DMS53 treated with DMSO at 0.1 percent for 48 hours (cell line): ENCODE measurements around the gene FHL1.
"Not testable (repeated sequence)": the region's sequence is repeated elsewhere in the genome, so short reads cannot be mapped to it uniquely, and the experiment has no call there.

Experiments
- DNase-seq: peaks from one replicate; lab custom pipeline; 2025; ENCODE audit not compliant: unreplicated experiment; lab: John Stamatoyannopoulos, UW

Gene FHL1

DNA sequence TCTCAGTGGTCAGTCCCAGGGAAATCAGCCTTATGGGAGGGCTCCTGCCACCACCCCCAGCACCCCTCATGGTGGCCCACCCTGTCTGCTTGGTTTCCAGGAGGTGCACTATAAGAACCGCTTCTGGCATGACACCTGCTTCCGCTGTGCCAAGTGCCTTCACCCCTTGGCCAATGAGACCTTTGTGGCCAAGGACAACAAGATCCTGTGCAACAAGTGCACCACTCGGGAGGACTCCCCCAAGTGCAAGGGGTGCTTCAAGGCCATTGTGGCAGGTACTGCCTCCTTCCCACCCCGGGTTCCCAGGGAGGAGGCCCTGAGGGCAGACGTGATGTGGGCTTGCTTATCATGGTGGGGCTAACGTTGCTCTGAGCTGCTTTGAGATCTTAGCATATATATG, 59.6 kb downstream of the FHL1 start:
- no peak for DNase-seq

DNA sequence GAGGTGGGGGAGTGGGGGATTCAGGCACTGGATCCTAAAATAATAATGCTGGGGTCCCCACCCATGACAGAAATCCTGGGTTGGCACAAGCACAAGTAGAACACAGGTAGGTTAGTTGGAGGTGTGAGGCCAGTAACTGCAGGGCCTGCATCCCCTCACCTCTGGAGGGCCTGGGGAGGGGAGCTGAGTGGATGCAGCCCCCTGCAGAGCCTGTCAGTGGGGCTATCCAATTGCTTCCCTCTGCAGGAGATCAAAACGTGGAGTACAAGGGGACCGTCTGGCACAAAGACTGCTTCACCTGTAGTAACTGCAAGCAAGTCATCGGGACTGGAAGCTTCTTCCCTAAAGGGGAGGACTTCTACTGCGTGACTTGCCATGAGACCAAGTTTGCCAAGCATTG, 60.2 kb downstream of the FHL1 start:
- DNase-seq = no peak

DNA sequence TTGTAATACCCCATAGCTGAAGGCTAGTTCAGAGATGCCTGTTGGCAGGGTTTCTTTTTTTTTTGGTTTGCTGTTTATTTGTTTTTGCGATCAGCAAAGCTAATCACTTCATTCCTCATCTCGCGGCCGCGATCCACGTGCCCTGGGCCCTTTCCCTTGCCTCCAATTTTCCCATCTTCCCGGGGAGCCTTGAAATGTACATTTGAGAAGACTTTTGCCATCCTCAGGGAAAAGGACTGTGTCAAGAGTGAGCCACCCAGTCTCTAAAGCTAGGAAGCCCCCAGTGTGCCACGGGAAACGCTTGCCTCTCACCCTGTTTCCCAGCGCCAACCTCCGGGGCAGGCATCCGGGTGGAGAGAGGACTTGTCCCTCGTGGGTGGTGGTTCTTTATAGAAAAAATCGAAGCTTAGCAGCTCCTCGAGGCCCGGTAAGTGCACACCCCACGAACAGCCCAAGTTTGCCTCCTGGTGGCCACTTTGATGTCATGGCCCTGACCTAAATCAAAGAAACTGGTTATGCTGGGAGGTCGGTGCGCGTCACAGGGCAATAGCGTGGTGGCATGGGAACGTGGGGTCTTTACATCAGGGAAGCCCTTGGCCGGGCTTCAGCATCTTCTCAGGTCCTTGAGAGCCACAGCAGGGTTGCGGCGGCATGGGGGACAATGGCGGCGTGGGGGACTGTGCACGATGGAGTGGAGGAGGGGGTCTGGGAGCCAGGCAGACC, 61.8 kb downstream of the FHL1 start:
- DNase-seq = peak; percentile 54

DNA sequence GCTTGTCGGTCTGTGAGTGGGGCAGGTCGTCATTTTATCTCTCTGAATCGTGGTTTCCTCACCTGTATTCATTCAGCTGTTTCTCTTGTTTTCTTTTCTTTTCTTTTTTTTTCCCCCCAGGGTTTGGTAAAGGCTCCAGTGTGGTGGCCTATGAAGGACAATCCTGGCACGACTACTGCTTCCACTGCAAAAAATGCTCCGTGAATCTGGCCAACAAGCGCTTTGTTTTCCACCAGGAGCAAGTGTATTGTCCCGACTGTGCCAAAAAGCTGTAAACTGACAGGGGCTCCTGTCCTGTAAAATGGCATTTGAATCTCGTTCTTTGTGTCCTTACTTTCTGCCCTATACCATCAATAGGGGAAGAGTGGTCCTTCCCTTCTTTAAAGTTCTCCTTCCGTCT, 62.4 kb downstream of the FHL1 start:
- no peak for DNase-seq

DNA sequence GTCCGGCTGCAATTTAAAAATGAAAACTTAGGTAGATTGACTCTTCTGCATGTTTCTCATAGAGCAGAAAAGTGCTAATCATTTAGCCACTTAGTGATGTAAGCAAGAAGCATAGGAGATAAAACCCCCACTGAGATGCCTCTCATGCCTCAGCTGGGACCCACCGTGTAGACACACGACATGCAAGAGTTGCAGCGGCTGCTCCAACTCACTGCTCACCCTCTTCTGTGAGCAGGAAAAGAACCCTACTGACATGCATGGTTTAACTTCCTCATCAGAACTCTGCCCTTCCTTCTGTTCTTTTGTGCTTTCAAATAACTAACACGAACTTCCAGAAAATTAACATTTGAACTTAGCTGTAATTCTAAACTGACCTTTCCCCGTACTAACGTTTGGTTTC, 62.9 kb downstream of the FHL1 start:
- DNase-seq = no peak

DNA sequence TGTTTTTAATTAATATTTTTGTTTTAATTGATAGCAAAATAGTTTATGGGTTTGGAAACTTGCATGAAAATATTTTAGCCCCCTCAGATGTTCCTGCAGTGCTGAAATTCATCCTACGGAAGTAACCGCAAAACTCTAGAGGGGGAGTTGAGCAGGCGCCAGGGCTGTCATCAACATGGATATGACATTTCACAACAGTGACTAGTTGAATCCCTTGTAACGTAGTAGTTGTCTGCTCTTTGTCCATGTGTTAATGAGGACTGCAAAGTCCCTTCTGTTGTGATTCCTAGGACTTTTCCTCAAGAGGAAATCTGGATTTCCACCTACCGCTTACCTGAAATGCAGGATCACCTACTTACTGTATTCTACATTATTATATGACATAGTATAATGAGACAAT, 63.5 kb downstream of the FHL1 start:
- DNase-seq = no peak

DNA sequence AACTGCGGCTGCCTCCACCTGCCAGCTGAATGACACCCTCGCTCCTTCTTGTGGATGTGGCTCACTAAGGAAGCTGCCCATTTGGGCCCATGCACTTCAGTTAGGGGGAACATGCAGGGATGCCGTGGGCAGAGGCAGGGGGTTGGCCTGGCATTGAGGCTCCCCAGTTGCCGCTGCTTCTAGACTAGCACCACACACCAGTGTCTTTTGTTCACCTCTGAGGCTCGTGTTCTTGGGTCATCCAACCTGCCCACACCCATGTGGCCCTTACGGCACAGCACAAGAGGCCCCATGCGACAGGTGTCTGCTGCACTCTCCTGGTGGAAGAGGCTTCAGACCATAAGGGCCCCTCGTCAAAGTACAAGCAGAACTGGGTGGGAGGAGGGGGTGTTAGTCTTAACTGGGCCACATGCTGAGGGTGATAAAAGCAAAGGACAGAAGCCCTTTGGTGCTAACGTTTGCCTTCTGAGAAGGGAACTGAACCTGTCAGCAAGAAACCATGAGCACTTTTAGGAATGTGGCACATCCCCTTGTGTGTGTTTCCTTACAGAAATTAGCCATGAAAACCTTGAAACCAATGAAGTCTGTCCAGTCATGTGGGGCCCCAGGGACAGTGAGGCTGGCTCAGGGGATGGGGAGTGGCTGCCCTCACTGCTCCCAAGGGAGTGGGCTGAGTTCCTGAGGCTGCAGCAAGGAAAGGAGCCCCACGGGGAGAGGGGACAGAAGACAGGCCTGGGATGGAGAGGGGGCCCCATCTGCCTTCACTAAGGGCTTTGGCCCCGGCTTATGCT, 64.6 kb downstream of the FHL1 start:
- DNase-seq = no peak

DNA sequence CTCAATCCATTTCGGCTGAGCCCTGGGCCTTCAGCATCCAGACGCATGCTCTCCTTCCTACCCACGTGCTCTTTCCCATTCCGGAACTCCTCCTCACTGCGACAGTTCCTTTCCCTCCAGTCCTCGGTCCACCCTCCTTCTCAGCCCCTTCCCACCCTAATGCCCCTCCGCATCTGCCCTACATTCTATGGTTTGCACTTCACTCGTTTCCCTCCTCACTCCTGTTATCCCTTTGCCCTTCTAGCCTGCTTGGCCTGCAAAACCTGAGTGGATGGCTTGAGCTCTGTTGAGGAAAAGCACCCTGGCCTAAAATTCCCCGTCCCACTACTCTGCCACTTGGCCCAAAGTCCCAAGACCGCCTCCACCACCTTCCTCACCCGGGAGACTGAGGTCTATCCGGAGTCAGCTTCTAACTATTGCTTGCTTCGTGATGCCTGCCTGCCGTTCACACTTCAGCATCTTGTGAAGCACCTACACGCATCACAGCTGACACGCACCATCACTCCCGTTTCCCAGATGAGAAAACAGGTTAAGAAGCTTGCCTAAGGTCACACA, 65.3 kb downstream of the FHL1 start:
- no peak for DNase-seq

DNA sequence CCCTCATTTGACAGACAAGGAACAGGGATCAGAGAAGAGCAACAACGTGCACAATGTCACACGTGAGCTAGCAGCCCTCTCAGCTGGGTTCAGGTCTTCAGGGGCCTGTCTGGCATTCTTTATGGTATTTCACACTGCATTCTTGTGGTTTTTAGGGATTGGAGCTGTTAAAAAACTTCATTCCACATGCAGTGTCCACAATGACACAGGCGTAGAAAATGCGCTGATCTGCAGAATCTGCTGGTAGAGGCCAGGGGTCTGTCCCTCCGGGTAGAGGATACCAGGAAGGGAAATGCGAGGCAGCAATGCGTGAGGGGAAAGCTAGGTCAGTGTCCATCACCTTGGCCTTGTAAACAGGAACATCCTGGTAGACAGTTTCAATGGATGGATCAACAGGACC, 67.2 kb downstream of the FHL1 start:
- no peak for DNase-seq

DNA sequence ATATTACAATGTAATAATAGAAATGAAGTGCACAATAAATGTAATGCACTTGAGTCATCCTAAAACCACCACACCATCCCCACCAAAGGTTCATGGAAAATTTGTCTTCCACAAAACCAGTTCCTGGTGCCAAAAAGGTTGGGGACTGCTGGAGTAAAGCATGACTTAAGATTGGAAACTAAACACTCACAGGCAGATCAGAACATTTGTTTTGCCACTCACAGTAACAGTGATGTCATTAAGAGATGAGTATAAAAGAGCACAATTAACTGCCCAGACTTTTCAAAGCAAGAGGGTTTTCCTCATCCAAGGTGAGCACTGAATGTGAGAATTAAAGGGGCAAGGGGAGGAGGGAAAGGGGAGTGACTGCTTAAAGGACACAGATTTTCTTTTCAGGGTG, 68.2 kb downstream of the FHL1 start:
- DNase-seq = no peak

DNA sequence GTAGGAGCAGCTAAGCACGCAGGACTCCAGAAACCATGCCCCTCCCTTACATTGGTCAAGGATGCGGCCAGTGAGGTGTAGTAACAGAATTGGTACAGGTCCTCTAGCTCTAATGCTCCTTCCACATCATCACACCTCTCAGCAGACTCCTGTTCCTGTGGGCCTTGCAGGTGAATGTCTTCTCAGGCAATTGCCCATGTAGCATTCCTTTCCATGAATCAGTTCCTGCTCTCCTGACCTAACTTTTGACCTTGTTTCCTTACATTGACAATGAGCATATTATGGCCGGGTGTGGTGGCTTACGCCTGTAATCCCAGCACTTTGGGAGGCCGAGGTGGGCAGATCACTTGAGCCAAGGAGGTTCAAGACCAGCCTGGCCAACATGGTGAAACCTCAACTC, 72.6 kb downstream of the FHL1 start:
- DNase-seq = no peak

DNA sequence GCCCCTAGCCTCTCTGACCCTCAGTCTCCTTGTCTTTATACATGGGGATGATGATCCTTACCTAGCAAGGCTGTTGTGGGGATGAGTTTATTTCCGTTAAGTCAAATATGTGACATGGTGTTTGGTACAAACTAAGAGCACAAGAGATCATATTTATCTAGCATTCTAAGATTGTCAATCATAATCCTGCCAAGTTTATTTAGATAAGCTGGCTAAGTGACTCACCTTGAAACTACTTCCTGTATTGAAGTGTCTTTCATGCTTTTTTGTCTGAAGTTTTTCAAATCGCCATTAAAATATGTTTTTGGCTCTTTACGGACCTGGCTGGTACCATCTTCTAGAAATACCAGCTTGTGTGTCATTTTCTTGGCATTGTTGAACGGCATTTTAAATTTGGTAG, 73.2 kb downstream of the FHL1 start:
- DNase-seq = peak; percentile 47

DNA sequence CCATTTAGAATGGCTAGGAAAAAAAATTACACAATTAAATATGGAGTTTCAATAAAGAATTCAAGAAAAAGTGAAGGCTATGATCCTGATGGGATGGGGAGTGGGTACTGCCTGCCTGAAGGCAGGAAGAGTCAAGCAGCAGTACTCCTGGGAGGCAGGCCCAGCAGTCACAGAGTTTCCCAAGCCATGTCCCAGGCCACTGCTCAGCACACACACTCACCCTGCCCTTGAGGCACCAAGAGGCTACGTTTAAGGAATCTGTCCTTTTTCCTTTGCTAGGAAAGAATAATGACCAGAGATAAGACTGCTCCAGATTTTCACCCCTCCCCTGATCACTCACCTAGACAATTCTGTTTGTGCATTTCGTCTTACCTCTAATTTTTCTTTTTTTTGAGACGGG, 73.6 kb downstream of the FHL1 start:
- no peak for DNase-seq

DNA sequence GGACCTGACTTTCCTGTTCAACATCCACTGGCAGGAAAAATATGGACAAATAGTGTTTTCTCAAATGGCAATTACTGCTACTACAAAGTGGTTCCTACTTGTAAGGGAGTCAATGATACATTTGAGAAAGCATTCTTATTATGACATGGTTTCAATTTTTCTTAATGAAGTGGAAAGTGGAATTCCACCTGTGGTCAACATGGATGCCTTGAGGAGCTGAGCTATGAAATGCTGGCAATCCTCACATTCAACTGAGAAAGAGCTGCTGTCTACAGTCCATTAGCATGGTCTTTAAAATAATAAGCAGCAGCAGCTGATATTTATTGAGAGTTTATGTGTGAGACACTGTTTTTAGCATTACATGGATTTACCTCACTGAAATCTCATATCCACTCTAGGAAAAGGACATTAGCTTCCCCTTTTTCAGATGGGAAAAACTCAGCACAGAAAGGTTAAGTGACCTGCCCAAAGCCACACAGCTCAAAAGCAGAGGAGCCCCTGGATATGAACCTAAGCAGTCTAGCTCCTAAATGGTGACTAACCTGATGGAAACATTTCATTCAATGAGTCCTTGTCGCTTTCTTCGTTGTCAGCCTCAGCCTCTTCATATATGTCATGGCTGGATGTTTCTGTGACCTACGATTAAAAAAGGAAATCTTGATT, 74.6 kb downstream of the FHL1 start:
- no peak for DNase-seq

DNA sequence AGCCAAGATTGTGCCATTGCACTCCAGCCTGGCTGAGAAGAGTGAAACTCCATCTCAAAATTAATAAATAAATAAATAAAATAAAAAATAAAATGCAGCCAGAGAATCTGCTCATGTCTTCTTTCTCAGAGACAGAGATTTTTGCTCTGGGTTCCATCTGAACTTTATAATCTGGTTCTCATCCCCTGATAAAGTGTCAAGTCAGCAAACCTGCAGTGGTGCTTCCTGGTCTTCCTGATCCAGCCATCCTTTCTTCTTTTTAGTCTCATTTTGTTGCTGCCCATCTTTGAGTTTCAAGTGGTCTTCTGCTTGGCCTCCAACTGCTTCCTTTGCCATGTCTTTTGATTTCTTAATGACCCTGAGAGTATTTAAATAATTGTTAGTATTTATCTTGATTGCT, 79.7 kb downstream of the FHL1 start:
- DNase-seq = no peak

DNA sequence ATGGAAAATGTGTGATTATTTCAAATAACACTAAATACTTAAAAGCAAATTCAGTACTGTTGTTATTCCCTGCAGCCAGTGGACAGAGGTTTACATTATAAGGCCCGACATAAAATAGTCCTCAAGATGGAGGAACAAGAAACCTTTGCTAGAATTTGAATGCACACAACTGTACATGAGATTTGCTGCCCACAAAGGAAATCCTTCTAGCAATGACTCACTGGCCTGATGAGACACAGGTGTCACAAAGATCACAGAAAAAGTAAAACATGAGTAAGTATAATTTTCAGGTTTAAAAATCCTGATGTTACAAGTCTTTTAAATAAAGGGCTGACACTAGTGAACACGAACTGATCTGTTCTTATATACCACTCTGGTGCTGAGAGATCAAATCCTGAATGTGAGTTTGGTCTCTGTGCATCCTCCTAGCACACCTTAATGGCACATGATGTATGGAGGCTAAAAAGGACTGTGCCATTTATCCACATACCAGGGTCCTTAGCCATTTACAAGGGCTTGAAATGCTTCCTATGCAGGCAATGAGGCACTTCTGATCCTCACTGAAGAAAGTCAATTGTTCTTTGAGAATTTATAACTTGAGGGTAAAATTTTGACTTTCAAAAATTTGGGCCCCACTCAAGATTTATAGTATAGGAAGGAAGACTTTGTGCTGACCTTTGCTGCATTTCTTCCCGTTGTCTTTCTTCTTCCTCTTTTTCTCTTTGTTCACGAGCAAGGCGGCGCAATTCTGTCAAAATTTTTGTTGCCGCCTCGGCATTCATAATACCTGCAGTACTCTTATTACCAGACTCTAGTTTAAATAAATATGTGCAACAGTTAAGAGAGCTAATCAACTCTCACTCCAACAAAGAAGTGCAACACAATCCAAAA, 80.9 kb downstream of the FHL1 start:
- no peak for DNase-seq

DNA sequence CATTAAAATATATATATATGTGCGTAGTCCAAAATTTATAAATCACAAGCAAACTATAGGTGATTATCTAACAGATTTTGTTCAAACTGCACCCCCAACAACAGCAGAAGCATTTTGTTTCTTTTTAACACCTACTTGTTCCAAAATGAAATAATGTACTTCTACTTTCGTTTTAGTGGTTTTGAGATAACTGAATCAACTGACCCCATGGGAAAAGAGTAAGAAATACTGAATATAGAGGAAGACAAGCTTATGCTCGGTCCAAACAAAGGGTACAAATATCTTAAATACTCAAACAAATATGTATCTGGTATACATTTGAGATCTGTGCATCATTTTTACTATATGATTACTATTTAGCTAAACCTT, 81.5 kb downstream of the FHL1 start:
- no peak for DNase-seq

DNA sequence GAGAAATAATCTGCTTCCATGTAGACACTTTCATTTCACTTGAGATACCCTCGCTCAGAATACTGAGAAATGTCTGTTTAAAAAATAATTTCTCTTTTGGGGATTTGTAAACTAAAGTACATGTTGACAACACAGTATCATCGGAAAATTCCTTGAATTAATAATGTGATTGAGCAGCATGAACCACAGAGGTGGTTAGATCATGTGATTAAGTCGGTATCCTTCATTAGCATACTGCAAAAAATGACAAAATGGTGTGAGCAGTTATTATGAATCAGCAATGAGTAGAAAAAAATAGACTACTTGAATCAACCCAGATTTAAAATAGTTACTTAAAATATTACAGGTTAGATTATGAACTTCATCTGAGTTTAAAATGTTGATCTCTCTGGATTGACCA, 89.7 kb downstream of the FHL1 start:
- no peak for DNase-seq

DNA sequence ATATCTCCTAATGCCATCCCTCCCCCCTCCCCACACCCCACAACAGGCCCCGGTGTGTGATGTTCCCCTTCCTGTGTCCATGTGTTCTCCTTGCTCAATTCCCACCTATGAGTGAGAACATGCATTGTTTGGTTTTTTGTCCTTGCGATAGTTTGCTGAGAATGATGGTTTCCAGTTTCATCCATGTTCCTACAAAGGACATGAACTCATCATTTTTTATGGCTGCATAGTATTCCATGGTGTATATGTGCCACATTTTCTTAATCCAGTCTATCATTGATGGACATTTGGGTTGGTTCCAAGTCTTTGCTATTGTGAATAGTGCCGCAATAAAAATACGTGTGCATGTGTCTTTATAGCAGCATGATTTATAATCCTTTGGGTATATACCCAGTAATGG, 90.5 kb downstream of the FHL1 start:
- DNase-seq = not testable (repeated sequence)

DNA sequence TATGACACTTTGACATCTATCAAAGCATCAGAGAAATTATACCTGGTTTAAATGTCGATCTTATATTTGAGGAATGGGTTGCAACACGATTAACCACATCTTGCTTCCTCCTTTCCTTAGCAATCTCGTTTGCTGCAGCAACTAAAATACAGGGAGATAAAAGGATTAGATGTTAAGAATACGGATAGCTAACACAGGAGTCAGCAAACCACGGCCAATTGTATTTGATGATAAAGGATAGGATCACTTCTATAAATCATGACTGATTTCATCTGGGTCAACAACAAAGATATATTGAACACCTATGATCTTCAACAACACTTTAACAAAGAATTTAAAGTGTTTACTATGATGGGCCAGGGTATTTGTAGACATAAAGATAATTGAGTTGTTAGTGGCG, 98.9 kb downstream of the FHL1 start:
- DNase-seq = no peak
